ENCODE data around the gene TSEN15.

Gene TSEN15

GRCh38 chr1:184051485-184052193 lies at the start of gene TSEN15:
TSS of gene TSEN15 (plus strand) at chr1:184051730. CDS start at chr1:184051756, 26 bp downstream.
- peak; percentile 48 to 86 for DNase-seq

DNA sequence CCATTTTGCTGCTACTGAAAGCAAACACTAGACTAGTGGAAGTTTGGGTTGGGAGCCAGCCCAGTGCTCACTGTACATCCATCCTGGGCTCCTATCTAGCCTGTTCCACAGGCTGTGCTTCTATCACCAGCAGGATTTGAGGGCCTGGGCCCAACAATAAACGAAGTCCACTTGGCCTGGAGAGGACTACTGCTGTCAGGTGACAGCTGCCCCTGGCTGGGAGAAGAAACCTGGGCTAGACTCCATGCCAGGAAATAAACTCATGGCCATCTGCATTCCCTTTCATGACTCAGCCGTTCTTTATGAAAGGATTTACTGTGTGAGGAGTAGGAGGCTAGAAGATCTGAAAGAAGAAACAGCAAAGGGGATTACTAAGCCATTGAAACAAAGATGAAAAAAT lies 49.5 kb upstream of the TSEN15 start:
- DNase-seq, result peak; percentile 86 to 97

DNA sequence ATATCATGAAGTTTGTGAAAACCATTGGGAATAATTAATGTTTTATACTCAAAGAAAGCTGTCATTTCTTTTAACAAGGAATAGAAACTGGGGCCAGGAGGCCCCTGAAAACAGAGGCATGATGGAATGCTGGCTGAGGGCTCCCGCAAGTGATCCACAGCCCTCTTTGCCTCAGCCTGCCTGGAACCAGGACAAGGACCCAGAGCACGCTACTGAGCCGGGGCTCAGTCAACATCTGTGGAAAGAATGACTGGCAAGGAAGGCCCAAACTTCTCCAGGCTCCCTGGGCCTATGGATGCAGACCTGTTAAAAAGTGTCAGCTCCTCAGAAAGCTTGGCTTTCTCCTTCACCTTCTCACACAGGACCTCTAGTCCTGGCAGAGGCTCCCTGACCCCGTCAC lies 46.6 kb upstream of the TSEN15 start:
- no peak for DNase-seq

- DNase-seq, result no peak
These were observed 46.0 kb upstream of the TSEN15 start for GRCh38 chr1:184005506-184005905.

- no peak for DNase-seq
These were observed 40.7 kb upstream of the TSEN15 start for GRCh38 chr1:184010788-184011187.

GRCh38 chr1:184012187-184012586 lies 39.3 kb upstream of the TSEN15 start:
- no peak for DNase-seq

GRCh38 chr1:184014271-184014670 lies 37.3 kb upstream of the TSEN15 start:
- DNase-seq, result no peak

DNA sequence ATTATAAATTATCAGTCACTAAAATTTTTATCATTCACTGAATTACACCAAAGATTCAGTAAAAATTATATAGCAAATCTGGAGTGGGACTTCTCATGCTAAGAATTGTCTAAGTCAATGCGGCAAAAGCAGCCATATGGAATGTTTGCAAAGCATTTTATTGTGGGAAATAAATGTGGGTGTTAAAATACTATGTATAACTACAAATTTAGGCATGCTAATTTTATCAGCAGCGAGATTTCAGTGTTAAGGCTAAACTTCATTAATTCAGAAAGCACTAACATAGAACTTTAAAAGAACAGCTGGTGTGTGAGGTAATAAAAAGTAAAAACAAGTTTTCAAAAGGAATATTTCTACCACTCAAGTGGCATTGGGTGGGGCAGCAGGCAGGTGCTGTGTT lies 35.4 kb upstream of the TSEN15 start:
- DNase-seq, result no peak

- DNase-seq, result no peak
These were observed 34.2 kb upstream of the TSEN15 start for GRCh38 chr1:184017306-184017705.

GRCh38 chr1:184018622-184019021 lies 32.9 kb upstream of the TSEN15 start:
- peak in 1 of 2 experiments; percentile 54 for DNase-seq

DNA sequence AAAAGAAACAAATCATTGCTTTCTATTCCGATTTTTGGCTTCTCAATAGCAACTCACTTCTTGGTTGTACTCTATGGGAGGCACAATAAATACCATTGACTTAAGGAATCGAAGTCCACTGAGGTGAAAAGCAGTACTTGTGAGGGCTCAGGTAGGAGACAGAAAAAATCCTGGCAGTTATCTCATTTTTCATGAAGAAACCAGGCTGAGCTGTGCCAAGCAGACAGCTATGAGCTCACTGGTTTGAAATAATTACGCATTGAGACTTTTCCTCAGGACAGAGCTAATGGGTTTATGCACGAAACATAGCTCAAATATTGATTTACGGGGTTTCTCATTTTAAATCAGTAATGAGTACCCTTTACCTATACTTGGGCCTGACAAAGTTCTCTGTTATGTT lies 32.5 kb upstream of the TSEN15 start:
- peak; percentile 64 to 69 for DNase-seq

DNA sequence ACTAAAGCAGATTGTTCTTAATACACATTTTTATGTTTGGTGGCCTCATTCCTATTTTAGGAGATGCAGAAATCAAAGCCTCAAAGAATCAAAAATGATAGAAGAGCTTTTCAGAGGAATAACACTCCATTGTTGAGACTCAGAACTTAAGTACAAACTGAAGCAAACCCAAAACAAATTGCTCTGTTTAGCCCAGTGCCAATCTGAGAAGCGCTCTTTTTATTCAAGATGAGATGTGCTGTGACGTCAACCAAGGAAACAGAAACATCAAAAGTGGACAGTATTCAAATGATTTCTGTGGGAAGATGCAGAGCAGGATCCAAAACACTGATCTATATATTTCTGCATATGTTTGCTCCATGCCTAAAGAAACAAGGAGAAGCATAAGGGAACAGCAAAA lies 32.0 kb upstream of the TSEN15 start:
- no peak for DNase-seq

- no peak for DNase-seq
These were observed 31.2 kb upstream of the TSEN15 start for GRCh38 chr1:184020328-184020727.

DNA sequence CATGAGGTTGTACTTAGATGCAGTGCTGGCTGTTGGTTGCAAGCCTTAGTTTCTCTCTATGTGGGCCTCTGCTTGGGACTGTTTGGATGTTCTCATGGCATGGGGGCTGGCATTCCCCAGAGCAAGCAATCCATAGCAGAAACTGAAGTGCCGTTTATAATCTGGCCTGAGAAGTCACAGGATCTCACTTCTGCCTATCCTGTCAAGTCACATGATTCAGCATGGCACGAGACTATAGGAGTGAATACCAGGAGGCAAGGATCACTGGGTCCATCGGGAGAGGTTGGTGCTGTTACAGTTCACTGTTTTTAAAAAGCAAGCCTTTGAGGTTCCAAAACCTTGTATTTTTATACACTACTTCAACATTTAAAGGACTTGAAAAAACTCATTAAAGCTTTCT lies 30.7 kb upstream of the TSEN15 start:
- DNase-seq, result no peak

DNA sequence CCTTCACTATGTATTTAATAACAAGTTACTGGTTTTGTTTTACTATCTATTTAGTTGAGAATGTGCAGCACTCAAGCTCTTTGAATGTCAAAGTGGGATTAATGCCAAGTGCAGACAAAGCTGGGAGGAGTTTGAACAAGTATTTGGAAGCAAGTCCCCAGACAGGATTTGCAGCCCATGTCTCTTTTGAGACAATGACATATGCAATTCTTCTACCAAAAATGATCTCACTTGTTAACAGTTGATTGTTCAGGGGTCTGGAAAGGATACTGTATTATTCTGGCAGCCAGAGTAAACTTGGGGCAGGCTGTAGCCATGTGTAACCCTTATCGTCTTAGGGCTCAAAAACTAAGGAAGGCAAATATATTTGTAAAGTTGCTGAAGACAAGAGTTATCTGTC lies 29.8 kb upstream of the TSEN15 start:
- DNase-seq, result peak; percentile 85 to 87

- peak in 1 of 2 experiments; percentile 60 for DNase-seq
These were observed 28.9 kb upstream of the TSEN15 start for GRCh38 chr1:184022668-184023067.

GRCh38 chr1:184023171-184023570 lies 28.4 kb upstream of the TSEN15 start:
- DNase-seq, result no peak

GRCh38 chr1:184025242-184025675 lies 26.3 kb upstream of the TSEN15 start:
- peak; percentile 70 to 86 for DNase-seq

GRCh38 chr1:184027826-184028695 lies 23.5 kb upstream of the TSEN15 start:
- DNase-seq, result peak; percentile 79 to 95

GRCh38 chr1:184028854-184029623 lies 22.5 kb upstream of the TSEN15 start:
- DNase-seq, result peak in 1 of 2 experiments; percentile 59

DNA sequence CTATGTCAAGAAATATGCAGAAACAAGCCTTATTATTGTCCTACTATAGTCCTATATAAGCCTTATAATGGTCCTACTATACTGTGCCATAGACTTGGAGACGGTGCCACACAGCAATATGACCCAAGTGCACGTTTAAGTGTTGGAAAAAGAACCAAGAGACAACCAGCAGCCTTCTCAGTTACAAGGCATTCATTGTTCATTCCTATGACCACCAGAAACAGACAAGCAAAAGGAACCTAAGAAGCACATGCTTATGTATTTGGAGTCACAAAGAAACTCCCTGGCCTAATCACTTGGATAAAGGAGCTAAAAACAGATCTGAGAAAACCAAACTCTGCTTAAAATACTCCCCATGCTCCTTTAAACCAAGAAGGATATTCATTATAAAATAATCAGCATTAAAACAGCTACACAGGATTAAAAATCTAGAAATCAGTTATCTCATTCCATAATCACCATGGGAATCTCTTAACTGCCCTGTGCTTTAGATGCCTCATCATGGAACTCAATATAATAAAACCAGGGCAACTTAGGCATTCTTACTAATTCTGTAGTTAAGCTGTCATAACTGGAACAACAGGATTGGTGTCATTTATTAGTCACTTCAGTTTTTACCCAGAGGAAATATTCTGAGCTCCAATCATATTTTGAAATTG lies 21.0 kb upstream of the TSEN15 start:
- no peak for DNase-seq

DNA sequence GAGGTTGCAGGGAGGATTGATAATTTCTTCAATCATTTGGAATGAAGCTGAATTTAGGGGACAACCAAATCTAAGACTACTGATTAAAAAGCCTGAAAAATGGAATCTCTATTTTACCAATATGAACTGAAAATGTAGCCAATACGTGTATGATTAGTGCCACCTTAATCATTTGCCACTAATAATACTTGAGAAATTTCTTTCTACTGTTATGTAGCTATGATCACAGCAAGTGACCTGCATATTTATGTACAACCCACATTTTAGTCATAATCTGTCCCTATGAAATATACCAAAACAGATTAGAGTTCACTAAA lies 20.5 kb upstream of the TSEN15 start:
- DNase-seq, result no peak

Measured in NCI-H446 (cell line).